Fibroblast of lung (primary cell): ENCODE data around the gene ANO10. TPM values are rescaled to one million over a fixed set of nuclear protein-coding genes. Genes with fewer than 3 reads are reported as not detected.

Source experiments
- DNase-seq, 2 donors: peaks; one replicate each; pipeline versions ENCODE4 v3.0.0 to v3.0.0-alpha.2; 2010; ENCODE audit warnings: low read depth in 2 of 2
- H2AFZ ChIP-seq: 2 replicates; pipeline ENCODE4 v1.5.1; 2012; ENCODE audit warnings: low read length, control low read depth, inconsistent platforms
- H3K27ac ChIP-seq: 2 replicates; pipeline ENCODE4 v1.5.1; 2011; ENCODE audit warnings: low read length, control low read depth; ENCODE audit not compliant: insufficient read depth
- H3K27me3 ChIP-seq: 2 replicates; pipeline ENCODE4 v1.5.1; 2011; ENCODE audit warnings: mild to moderate bottlenecking, low read length; ENCODE audit not compliant: control insufficient read depth, insufficient read depth
- H3K36me3 ChIP-seq: 2 replicates; pipeline ENCODE4 v1.5.1; 2011; ENCODE audit warnings: low read length; ENCODE audit not compliant: control insufficient read depth, insufficient read depth
- H3K4me1 ChIP-seq: 2 replicates; pipeline ENCODE4 v1.5.1; 2011; ENCODE audit warnings: low read length; ENCODE audit not compliant: control insufficient read depth, insufficient read depth; ENCODE audit errors: extremely low read depth
- H3K4me2 ChIP-seq: 2 replicates; pipeline ENCODE4 v1.5.1; 2011; ENCODE audit warnings: low read length, control low read depth; ENCODE audit not compliant: insufficient read depth; ENCODE audit errors: extremely low read depth
- H3K4me3 ChIP-seq, 4 experiments: fragments of 200-600 bp in 1 of 4; sonication (generic) in 1 of 4; replicated peaks in 1 of 4; 2 replicates each; pipeline ENCODE4 v1.5.1; 2011 to 2016; ENCODE audit warnings: low read length in 4 of 4, low read depth in 3 of 4, mild to moderate bottlenecking in 3 of 4, control low read depth in 2 of 4, inconsistent platforms in 1 of 4, mixed read lengths in 1 of 4; ENCODE audit not compliant: insufficient read depth in 1 of 4; ENCODE audit errors: control extremely low read depth in 1 of 4
- H3K79me2 ChIP-seq: 2 replicates; pipeline ENCODE4 v1.5.1; 2012; ENCODE audit warnings: mild to moderate bottlenecking, low read length, inconsistent platforms; ENCODE audit not compliant: control insufficient read depth, insufficient read depth
- H3K9ac ChIP-seq: 2 replicates; pipeline ENCODE4 v1.5.1; 2011; ENCODE audit warnings: mild to moderate bottlenecking, low read length, control low read depth; ENCODE audit not compliant: insufficient read depth
- H3K9me3 ChIP-seq: 2 replicates; pipeline ENCODE4 v1.5.1; 2012; ENCODE audit warnings: low read depth, low read length; ENCODE audit not compliant: control insufficient read depth, insufficient read depth
- H4K20me1 ChIP-seq: 2 replicates; pipeline ENCODE4 v1.5.1; 2011; ENCODE audit warnings: low read length; ENCODE audit not compliant: control insufficient read depth, insufficient read depth; ENCODE audit errors: extremely low read depth
- CTCF ChIP-seq, 2 donors: IDR thresholded peaks in 1 of 2; conservative IDR thresholded peaks in 1 of 2; 1 replicate in 1 of 2; 2 replicates in 1 of 2; pipeline ENCODE4 v1.5.1; 2011 to 2012; ENCODE audit warnings: low read length in 2 of 2, control low read depth in 1 of 2, inconsistent platforms in 1 of 2, low read depth in 1 of 2, mild to moderate bottlenecking in 1 of 2
- EZH2 ChIP-seq: IDR thresholded peaks from 2 replicates; pipeline ENCODE4 v1.5.1; 2012; ENCODE audit warnings: low read length, control low read depth, mild to moderate bottlenecking; ENCODE audit errors: missing control alignments
- polyA plus RNA-seq, 2 donors: library from polyadenylated mRNA; depleted of rRNA in 1 of 2; stranded (reverse) in 1 of 2; unstranded in 1 of 2; fragments of >200 nt; gene quantifications; 2 replicates each; pipeline ENCODE4 v1.2.1, GENCODE V29; 2011 to 2012; ENCODE audit warnings: missing spikeins in 1 of 2
- total RNA-seq: library from RNA; depleted of rRNA; stranded (reverse); fragments of >200 nt; gene quantifications from 2 replicates; pipeline ENCODE4 v1.2.1, GENCODE V29; 2014

The ANO10 gene
- total and polyA plus RNA-seq, 2 donors (not counting 1 experiment from before 2014, with no cell fraction given): 103 to 138 TPM

- no peak for TF ChIP-seq EZH2
- TF ChIP-seq CTCF (conservative IDR thresholded peaks at IDR 0.05 in 1 of 2, IDR thresholded peaks at IDR 0.05 in 1 of 2; ENCODE audit: low read depth in 1 of 2, low read length in 2 of 2): no peak
- H3K9ac ChIP-seq: no peak overlapping the region
- H3K79me2 ChIP-seq: no peaks in the 10 kb centered on the region
These were observed 277.3 kb downstream of the ANO10 start for GRCh38 chr3:43344520-43344919.

GRCh38 chr3:43343815-43344214, 278.0 kb downstream of the ANO10 start:
- Histone ChIP-seq H3K27me3 (no peaks in the 10 kb centered on the region), H3K4me1 (peaks cover 2% of the 10 kb centered on the region), H3K4me3 (no peak overlapping the region), H3K9me3 (no peaks in the 10 kb centered on the region), H3K27ac (no peak overlapping the region), H3K79me2 (no peaks in the 10 kb centered on the region), H2AFZ (no peak overlapping the region), H3K4me2 (no peak overlapping the region), H3K9ac (no peak overlapping the region), H3K36me3 (peaks cover 7% of the 10 kb centered on the region), H4K20me1 (no peaks in the 10 kb centered on the region)
- DNase-seq: no peak
- TF ChIP-seq CTCF (conservative IDR thresholded peaks at IDR 0.05 in 1 of 2, IDR thresholded peaks at IDR 0.05 in 1 of 2; ENCODE audit: low read depth in 1 of 2, low read length in 2 of 2) (no peak), EZH2 (no peak)

More at GRCh38 chr3:43344520-43344919, 277.3 kb downstream of the ANO10 start:
- H3K27me3 ChIP-seq: no peaks in the 10 kb centered on the region
- H3K27ac ChIP-seq: no peak overlapping the region
- H3K9me3 ChIP-seq: no peaks in the 10 kb centered on the region
- DNase-seq: no peak
- H3K4me1 ChIP-seq: peaks cover 2% of the 10 kb centered on the region
- no peak overlapping the region for H3K4me2 ChIP-seq
- no peaks in the 10 kb centered on the region for H4K20me1 ChIP-seq
- no peak overlapping the region for H2AFZ ChIP-seq
- peaks cover 7% of the 10 kb centered on the region for H3K36me3 ChIP-seq
- H3K4me3 ChIP-seq: no peak overlapping the region

- Histone ChIP-seq H3K79me2 (no peaks in the 10 kb centered on the region), H3K9me3 (no peaks in the 10 kb centered on the region), H2AFZ (no peak overlapping the region), H4K20me1 (no peaks in the 10 kb centered on the region), H3K9ac (no peak overlapping the region), H3K27ac (no peak overlapping the region), H3K4me1 (peaks cover 2% of the 10 kb centered on the region), H3K4me3 (no peak overlapping the region), H3K36me3 (peaks cover 4% of the 10 kb centered on the region), H3K4me2 (no peak overlapping the region), H3K27me3 (no peaks in the 10 kb centered on the region)
- TF ChIP-seq CTCF (conservative IDR thresholded peaks at IDR 0.05 in 1 of 2, IDR thresholded peaks at IDR 0.05 in 1 of 2; ENCODE audit: low read depth in 1 of 2, low read length in 2 of 2) (no peak), EZH2 (no peak)
- DNase-seq: no peak
These were observed 278.6 kb downstream of the ANO10 start for GRCh38 chr3:43343185-43343584.
